Measurements from ENCODE around the gene AGAP3.

Gene AGAP3

DNA sequence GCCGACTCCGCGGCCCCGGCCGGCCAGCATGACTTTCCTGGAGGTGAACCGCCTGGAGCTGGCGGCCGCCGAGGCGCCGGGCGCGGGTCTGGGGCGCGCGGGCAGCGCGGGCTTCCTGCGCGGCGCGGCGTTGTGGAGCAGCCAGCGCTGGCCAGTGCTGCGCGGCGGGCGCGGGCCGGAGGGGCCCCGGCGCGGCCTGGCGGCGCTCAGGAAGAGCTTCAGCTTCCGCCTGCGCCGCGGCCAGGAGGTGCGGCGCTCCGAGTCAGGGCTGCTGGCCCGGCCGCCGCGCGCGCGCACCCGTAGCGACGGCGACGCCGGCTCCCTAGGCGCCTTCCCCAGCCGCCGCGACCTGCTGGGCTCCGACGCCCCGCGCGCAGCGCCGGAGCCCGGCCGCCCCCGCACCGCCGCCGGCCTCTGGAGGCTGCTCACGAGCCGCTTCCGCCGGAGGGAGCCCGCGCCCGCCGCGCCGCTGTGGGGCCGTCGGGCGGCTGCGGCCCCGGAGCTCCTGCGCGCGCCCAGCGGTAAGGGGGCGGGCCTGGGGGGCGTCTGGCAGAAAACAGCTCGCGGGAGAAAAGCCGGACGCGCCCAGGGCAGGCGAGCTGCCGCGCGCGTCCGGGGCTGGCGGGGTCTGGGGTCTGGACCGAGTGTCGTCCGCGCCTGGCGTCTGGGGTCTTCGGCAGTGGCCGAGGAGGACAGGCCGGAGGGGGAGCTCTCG, 29.0 kb downstream of the AGAP3 start:
- DNase-seq (ENCODE audit: low read depth): no peak
- TF ChIP-seq POLR2A (IDR thresholded peaks at IDR 0.05; ENCODE audit: extremely low read depth, insufficient read length) (no peak), MYC (IDR thresholded peaks at IDR 0.05; ENCODE audit: low read depth, low read length) (no peak)
- TF ChIP-seq, protein P1, sequence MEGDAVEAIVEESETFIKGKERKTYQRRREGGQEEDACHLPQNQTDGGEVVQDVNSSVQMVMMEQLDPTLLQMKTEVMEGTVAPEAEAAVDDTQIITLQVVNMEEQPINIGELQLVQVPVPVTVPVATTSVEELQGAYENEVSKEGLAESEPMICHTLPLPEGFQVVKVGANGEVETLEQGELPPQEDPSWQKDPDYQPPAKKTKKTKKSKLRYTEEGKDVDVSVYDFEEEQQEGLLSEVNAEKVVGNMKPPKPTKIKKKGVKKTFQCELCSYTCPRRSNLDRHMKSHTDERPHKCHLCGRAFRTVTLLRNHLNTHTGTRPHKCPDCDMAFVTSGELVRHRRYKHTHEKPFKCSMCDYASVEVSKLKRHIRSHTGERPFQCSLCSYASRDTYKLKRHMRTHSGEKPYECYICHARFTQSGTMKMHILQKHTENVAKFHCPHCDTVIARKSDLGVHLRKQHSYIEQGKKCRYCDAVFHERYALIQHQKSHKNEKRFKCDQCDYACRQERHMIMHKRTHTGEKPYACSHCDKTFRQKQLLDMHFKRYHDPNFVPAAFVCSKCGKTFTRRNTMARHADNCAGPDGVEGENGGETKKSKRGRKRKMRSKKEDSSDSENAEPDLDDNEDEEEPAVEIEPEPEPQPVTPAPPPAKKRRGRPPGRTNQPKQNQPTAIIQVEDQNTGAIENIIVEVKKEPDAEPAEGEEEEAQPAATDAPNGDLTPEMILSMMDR (IDR thresholded peaks at IDR 0.05; ENCODE audit: low read depth, low read length): no peak
- TF ChIP-seq, protein P2, sequence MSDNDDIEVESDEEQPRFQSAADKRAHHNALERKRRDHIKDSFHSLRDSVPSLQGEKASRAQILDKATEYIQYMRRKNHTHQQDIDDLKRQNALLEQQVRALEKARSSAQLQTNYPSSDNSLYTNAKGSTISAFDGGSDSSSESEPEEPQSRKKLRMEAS (IDR thresholded peaks at IDR 0.05; ENCODE audit: low read depth, low read length): no peak
- no peak overlapping the region for H3K4me3 ChIP-seq (ENCODE audit: low read depth, low read length)

DNA sequence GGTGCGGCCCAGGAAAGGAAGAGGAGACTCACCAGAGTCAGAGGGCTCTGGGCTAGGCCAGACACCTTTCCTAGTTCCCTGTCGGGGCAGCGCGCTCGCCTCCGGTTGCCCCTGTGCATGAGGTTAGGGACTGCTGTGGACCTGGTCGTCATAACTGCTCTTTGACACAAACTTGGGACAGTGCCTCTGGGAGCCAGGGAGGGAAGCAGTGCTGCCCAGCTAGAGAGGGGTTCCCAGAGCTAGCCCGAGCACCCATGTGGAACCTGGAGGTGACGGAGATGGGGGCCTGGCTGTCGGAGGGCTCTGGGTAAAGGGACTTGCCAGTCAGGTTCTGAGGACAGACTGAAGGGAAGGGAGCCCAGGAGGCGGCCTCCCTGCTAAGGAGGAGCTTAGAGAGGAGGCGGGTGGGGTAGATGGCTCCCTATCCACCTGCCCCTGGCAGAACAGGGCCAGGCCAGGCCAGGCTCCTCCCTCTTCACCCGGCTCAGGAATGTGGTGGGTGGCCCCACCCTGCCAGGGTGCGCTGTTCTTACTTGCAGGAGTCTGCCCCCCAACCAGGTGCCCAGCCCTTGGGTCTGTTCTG, 29.7 kb downstream of the AGAP3 start:
- H3K4me3 ChIP-seq (ENCODE audit: low read depth, low read length): no peak overlapping the region
- no peak for DNase-seq (ENCODE audit: low read depth)
- TF ChIP-seq POLR2A (IDR thresholded peaks at IDR 0.05; ENCODE audit: extremely low read depth, insufficient read length) (no peak), MYC (IDR thresholded peaks at IDR 0.05; ENCODE audit: low read depth, low read length) (no peak)
- TF ChIP-seq, protein P1 (IDR thresholded peaks at IDR 0.05; ENCODE audit: low read depth, low read length): no peak
- TF ChIP-seq, protein P2 (IDR thresholded peaks at IDR 0.05; ENCODE audit: low read depth, low read length): no peak

DNA sequence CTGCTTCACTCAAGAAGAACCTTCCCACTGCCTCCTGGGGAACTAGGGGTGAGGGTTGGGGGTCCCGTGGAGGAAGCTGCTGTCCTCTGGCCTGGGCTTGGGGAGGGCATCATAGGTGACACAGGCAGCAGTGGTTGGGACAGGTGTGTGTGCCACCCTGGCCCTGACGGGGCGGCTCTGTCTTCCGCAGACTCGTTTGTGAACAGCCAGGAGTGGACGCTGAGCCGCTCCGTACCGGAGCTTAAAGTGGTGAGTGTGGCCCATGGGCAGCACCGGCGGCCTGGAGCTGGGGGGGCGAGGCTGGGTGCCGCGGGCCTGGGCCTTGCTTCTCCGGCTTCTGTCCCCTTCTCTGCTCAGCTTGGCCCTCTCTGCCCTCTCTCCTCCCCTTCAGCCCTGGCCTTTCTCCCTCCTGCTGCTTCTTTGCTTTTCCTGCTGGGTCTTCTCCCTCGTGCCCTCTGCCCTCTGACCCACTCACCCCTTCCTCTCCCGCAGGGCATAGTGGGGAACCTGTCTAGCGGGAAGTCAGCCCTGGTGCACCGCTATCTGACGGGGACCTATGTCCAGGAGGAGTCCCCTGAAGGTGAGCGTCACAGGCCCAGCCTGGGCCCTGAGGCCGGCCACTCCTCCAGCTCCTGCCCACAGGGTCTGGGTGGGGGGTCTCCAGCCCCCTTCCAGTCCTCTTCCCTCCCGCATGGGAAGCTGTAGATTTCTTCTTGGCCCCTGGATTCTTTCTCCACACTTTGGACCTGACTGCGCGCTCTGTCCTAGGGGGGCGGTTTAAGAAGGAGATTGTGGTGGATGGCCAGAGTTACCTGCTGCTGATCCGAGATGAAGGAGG, 30.5 kb downstream of the AGAP3 start:
- no peak for DNase-seq (ENCODE audit: low read depth)
- TF ChIP-seq MYC (IDR thresholded peaks at IDR 0.05; ENCODE audit: low read depth, low read length) (no peak), POLR2A (IDR thresholded peaks at IDR 0.05; ENCODE audit: extremely low read depth, insufficient read length) (no peak)
- TF ChIP-seq, protein P1 (IDR thresholded peaks at IDR 0.05; ENCODE audit: low read depth, low read length): no peak
- H3K4me3 ChIP-seq (ENCODE audit: low read depth, low read length): no peak overlapping the region

DNA sequence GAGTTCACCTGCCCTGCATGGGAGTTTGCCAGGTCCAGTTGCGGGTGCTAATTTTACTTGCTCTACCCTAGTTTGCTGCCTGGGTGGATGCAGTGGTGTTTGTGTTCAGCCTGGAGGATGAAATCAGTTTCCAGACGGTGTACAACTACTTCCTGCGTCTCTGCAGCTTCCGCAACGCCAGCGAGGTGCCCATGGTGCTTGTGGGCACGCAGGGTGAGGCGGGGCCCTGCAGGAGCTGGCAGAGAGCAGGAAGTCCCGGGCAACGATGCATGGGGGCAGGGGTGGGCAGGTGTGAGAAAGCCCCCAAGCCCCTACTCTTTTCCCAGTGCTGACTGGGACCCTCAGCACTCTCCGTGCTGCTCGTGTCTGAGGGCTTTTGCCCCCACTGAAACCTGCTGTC, 31.3 kb downstream of the AGAP3 start:
- DNase-seq (ENCODE audit: low read depth): no peak
- H3K4me3 ChIP-seq (ENCODE audit: low read depth, low read length): no peak overlapping the region
- TF ChIP-seq POLR2A (IDR thresholded peaks at IDR 0.05; ENCODE audit: extremely low read depth, insufficient read length) (no peak), MYC (IDR thresholded peaks at IDR 0.05; ENCODE audit: low read depth, low read length) (no peak)
- TF ChIP-seq, protein P1 (IDR thresholded peaks at IDR 0.05; ENCODE audit: low read depth, low read length): no peak
- TF ChIP-seq, protein P2 (IDR thresholded peaks at IDR 0.05; ENCODE audit: low read depth, low read length): no peak

DNA sequence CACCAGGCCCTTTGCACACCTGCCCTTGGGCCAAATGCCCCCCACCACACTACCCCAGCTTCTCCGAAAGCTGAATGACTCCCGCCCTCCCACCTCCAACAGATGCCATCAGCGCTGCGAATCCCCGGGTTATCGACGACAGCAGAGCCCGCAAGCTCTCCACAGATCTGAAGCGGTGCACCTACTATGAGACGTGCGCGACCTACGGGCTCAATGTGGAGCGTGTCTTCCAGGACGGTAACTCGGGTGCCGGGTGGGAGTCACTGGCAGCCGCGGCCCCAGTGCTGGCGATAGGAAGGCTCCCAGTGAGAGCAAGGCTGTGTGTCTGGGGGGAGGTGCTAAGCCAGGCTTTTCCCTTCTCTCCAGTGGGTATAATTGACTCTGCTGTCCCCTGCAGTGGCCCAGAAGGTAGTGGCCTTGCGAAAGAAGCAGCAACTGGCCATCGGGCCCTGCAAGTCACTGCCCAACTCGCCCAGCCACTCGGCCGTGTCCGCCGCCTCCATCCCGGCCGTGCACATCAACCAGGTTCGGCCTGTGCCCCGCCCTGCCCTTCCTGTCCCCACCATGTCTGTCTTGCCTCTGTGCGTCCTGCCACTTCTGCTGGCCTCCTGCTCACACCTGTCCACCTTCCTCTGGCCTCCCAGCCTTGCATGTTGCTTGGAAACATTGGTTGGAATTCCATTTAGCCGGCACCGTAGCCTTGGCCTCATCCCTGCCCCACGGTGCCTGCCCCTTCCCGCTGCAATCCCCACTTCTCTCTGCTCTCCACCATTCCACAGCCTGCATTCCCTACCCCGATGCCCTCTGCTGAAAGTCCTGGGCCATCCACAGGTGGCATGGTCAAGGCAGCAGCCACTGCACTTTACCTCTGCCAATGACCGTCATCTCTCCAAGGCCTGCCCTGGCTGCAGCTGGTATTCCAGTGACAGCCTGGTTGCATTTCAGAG, 32.1 kb downstream of the AGAP3 start:
- DNase-seq (ENCODE audit: low read depth): no peak
- no peak overlapping the region for H3K4me3 ChIP-seq (ENCODE audit: low read depth, low read length)
- TF ChIP-seq POLR2A (IDR thresholded peaks at IDR 0.05; ENCODE audit: extremely low read depth, insufficient read length): no peak
- TF ChIP-seq MYC (IDR thresholded peaks at IDR 0.05; ENCODE audit: low read depth, low read length): no peak
- TF ChIP-seq, protein P2 (IDR thresholded peaks at IDR 0.05; ENCODE audit: low read depth, low read length): no peak
- TF ChIP-seq, protein P1 (IDR thresholded peaks at IDR 0.05; ENCODE audit: low read depth, low read length): no peak
